H1 (cell line): ENCODE results near the gene SNX32.

ENCODE experiments used
- ATF2 ChIP-seq: IDR thresholded peaks from 2 replicates; pipeline ENCODE4 v1.6.1; 2012; ENCODE audit warnings: low read length, inconsistent platforms
- E2F6 ChIP-seq: IDR thresholded peaks from 2 replicates; pipeline ENCODE4 v1.6.1; 2012; ENCODE audit warnings: inconsistent platforms
- JUND ChIP-seq: IDR thresholded peaks from 2 replicates; pipeline ENCODE4 v1.6.1; 2011; ENCODE audit warnings: mild to moderate bottlenecking, improper control_type of control experiment, low read length
- NRF1 ChIP-seq: IDR thresholded peaks from 2 replicates; pipeline ENCODE4 v1.6.1; 2011; ENCODE audit warnings: mild to moderate bottlenecking, low read depth, low read length, improper control_type of control experiment
- POLR2A ChIP-seq, 2 experiments: IDR thresholded peaks; 1 replicate in 1 of 2; 2 replicates in 1 of 2; pipeline ENCODE4 v1.6.1; 2011; ENCODE audit warnings: low read depth in 2 of 2, low read length in 2 of 2, mild to moderate bottlenecking in 2 of 2; ENCODE audit errors: control extremely low read depth in 1 of 2
- TF ChIP-seq, protein P1 (sequence below), 3 experiments: IDR thresholded peaks; 1 replicate in 2 of 3; 2 replicates in 1 of 3; pipeline versions ENCODE4 v1.5.1 to v1.6.1; 2011; ENCODE audit warnings: low read length in 3 of 3, mild to moderate bottlenecking in 3 of 3, inconsistent platforms in 2 of 3, low read depth in 1 of 3, moderate library complexity in 1 of 3; ENCODE audit not compliant: insufficient read depth in 1 of 3; ENCODE audit errors: control extremely low read depth in 1 of 3

- TF ChIP-seq, protein P1, sequence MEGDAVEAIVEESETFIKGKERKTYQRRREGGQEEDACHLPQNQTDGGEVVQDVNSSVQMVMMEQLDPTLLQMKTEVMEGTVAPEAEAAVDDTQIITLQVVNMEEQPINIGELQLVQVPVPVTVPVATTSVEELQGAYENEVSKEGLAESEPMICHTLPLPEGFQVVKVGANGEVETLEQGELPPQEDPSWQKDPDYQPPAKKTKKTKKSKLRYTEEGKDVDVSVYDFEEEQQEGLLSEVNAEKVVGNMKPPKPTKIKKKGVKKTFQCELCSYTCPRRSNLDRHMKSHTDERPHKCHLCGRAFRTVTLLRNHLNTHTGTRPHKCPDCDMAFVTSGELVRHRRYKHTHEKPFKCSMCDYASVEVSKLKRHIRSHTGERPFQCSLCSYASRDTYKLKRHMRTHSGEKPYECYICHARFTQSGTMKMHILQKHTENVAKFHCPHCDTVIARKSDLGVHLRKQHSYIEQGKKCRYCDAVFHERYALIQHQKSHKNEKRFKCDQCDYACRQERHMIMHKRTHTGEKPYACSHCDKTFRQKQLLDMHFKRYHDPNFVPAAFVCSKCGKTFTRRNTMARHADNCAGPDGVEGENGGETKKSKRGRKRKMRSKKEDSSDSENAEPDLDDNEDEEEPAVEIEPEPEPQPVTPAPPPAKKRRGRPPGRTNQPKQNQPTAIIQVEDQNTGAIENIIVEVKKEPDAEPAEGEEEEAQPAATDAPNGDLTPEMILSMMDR (IDR thresholded peaks at IDR 0.05; ENCODE audit: control extremely low read depth in 1 of 3, insufficient read depth in 1 of 3, low read depth in 1 of 3, low read length in 3 of 3) = no peak
- TF ChIP-seq POLR2A (IDR thresholded peaks at IDR 0.05; ENCODE audit: control extremely low read depth in 1 of 2, low read depth in 2 of 2, low read length in 2 of 2) (no peak), E2F6 (no peak), JUND (no peak), ATF2 (no peak), NRF1 (no peak)
These were observed 27.9 kb downstream of the SNX32 start for GRCh38 chr11:65861533-65862183.
